Spleen (tissue), 11 donors: ENCODE results near the gene CCIN. TPM values are rescaled to one million over a fixed set of nuclear protein-coding genes. Genes with fewer than 3 reads are reported as not detected.

Source experiments
- DNase-seq: peaks from one replicate; pipeline ENCODE4 v3.0.0-alpha.2; 2020
- H3K27ac ChIP-seq, 8 donors: fragments of 200-600 bp; sonication (generic) in 7 of 8; 1 replicate in 4 of 8; 2 replicates in 4 of 8; pipeline versions ENCODE4 v1.5.0 to v1.8.0; 2016 to 2021; ENCODE audit warnings: inconsistent platforms in 4 of 8, mild to moderate bottlenecking in 4 of 8, moderate library complexity in 1 of 8
- H3K27me3 ChIP-seq, 7 donors: fragments of 200-600 bp; sonication (generic) in 6 of 7; replicated peaks in 1 of 7; 1 replicate in 4 of 7; 2 replicates in 3 of 7; pipeline versions ENCODE4 v1.5.0 to v1.8.0; 2016 to 2021; ENCODE audit warnings: inconsistent platforms in 3 of 7, mild to moderate bottlenecking in 1 of 7
- H3K36me3 ChIP-seq, 6 donors: fragments of 200-600 bp; sonication (generic) in 5 of 6; 1 replicate in 4 of 6; 2 replicates in 2 of 6; pipeline versions ENCODE4 v1.5.0 to v1.8.0; 2016 to 2021; ENCODE audit warnings: inconsistent platforms in 2 of 6
- H3K4me1 ChIP-seq, 6 donors: fragments of 200-600 bp; sonication (generic) in 5 of 6; 1 replicate in 3 of 6; 2 replicates in 3 of 6; pipeline versions ENCODE4 v1.5.0 to v1.8.0; 2016 to 2021; ENCODE audit warnings: inconsistent platforms in 3 of 6
- H3K4me3 ChIP-seq, 8 donors: fragments of 200-600 bp; sonication (generic) in 7 of 8; 1 replicate in 4 of 8; 2 replicates in 4 of 8; pipeline versions ENCODE4 v1.5.0 to v1.8.0; 2016 to 2021; ENCODE audit warnings: inconsistent platforms in 4 of 8, mild to moderate bottlenecking in 4 of 8, moderate library complexity in 2 of 8
- H3K9me3 ChIP-seq, 8 donors: fragments of 200-600 bp; sonication (generic) in 7 of 8; 1 replicate in 4 of 8; 2 replicates in 4 of 8; pipeline versions ENCODE4 v1.5.0 to v1.8.0; 2016 to 2021; ENCODE audit warnings: inconsistent platforms in 4 of 8
- CTCF ChIP-seq, 11 experiments: fragments of 200-600 bp in 7 of 11; fragments of 450-650 bp in 4 of 11; sonication (generic) in 4 of 11; IDR thresholded peaks in 8 of 11; conservative IDR thresholded peaks in 3 of 11; 1 replicate in 7 of 11; 2 replicates in 4 of 11; pipeline versions ENCODE4 v1.4.0 to v1.8.0; 2016 to 2021; ENCODE audit warnings: antibody characterized with exemption in 11 of 11, inconsistent platforms in 4 of 11, mild to moderate bottlenecking in 1 of 11
- POLR2A ChIP-seq, 3 donors: fragments of 450-650 bp; IDR thresholded peaks; one replicate each; pipeline ENCODE4 v1.5.1; 2017; ENCODE audit warnings: antibody characterized with exemption in 3 of 3, mild to moderate bottlenecking in 1 of 3
- POLR2AphosphoS5 ChIP-seq, 3 donors: sonication (generic); formaldehyde crosslinking; IDR thresholded peaks; one replicate each; pipeline ENCODE4 v1.5.1; 2017; ENCODE audit warnings: antibody characterized with exemption in 3 of 3
- WGBS, 5 donors: extraction: QIAGEN DNeasy Blood & Tissue Kit in 3 of 5; methylation state at CpG; one replicate each; pipeline versions ENCODE4 v1.1.5 to v1.1.7; 2013 to 2018; 5-methylcytosine and 5-hydroxymethylcytosine counted together
- intact Hi-C: fragments of 100-400 bp; cut with DNase I; formaldehyde crosslinking; loops from one replicate; pipeline ENCODE4 v1.15.0; 2023; ENCODE audit warnings: low total_unique reads
- polyA plus RNA-seq, 3 donors: library from polyadenylated mRNA; stranded (reverse); fragments of 200-250 nt; gene quantifications; one replicate each; pipeline ENCODE4 v1.2.1, GENCODE V29; 2013
- total RNA-seq, 7 donors: library from RNA; depleted of rRNA in 3 of 7; stranded (reverse); fragments of >200 nt in 3 of 7; fragmentation: NEBNext Ultra II Directional in 4 of 7; extraction: Animal tissue kit (Norgen Biotek cat#: 25700) in 4 of 7; gene quantifications; one replicate each; pipeline versions ENCODE4 v1.1.0 to v1.2.1, GENCODE V29; 2016 to 2021
- donor health status: healthy with polysubstance abuse.
- donor health status: DM: no; HTN: no; CAD: no; lungs with moderate emphysema.
- donor health status: DM: no; HTN: no; CAD: no.
- donor health status: Bipolar disorder and iron deficiency.
- donor health status: healthy.
- donor health status: DM: no; HTN: no; CAD: no.
- donor health status: DM: yes; HTN: yes; CAD: no.

The CCIN gene
- total and polyA plus RNA-seq, 10 donors: 0.03 to 1.0 (median 0.13) TPM; not detected in 3

- DNase-seq: peak; percentile 77
- WGBS, 5 donors: 79 to 87% (median 86%) methylated on average over 10 of the region's 10 CpGs
- Histone ChIP-seq H3K4me3 (peak overlapping the region in 1 of 8 donors; percentile 10), H3K27me3 (no peaks in the 10 kb centered on the region), H3K9me3 (peaks cover 0 to 9% (median 4%) of the 10 kb centered on the region in 8 donors), H3K36me3 (peaks cover 0 to 46% (median 0%) of the 10 kb centered on the region in 6 donors), H3K4me1 (peaks cover 64 to 79% (median 75%) of the 10 kb centered on the region in 6 donors), H3K27ac (peak overlapping the region in 6 of 8 donors; percentile 13 to 95 (median 93))
- TF ChIP-seq POLR2AphosphoS5 (IDR thresholded peaks at IDR 0.05) (no peak), POLR2A (IDR thresholded peaks at IDR 0.05) (no peak), CTCF (IDR thresholded peaks at IDR 0.05 in 8 of 11, conservative IDR thresholded peaks at IDR 0.05 in 3 of 11) (no peak)
- intact Hi-C loops: no loop called here
Observed at GRCh38 chr9:36152741-36153438, 16.3 kb upstream of the CCIN start.

- Histone ChIP-seq H3K27me3 (no peaks in the 10 kb centered on the region), H3K9me3 (peaks cover 0 to 9% (median 4%) of the 10 kb centered on the region in 8 donors), H3K4me1 (peaks cover 57 to 79% (median 71%) of the 10 kb centered on the region in 6 donors), H3K4me3 (peak overlapping the region in 1 of 8 donors; percentile 10), H3K27ac (peak overlapping the region in 6 of 8 donors; percentile 27 to 95 (median 93)), H3K36me3 (peaks cover 0 to 38% (median 0%) of the 10 kb centered on the region in 6 donors)
- intact Hi-C loops: no loop called here
- WGBS, 5 donors: 59 to 74% (median 69%) methylated on average over 9 of the region's 9 CpGs
- no peak for TF ChIP-seq POLR2AphosphoS5 (IDR thresholded peaks at IDR 0.05)
- TF ChIP-seq POLR2A (IDR thresholded peaks at IDR 0.05): no peak
- TF ChIP-seq CTCF (IDR thresholded peaks at IDR 0.05 in 8 of 11, conservative IDR thresholded peaks at IDR 0.05 in 3 of 11): no peak
- DNase-seq: peak; percentile 48
Observed at GRCh38 chr9:36153746-36154145, 15.4 kb upstream of the CCIN start.

- Histone ChIP-seq H3K9me3 (peaks cover 0 to 9% (median 4%) of the 10 kb centered on the region in 8 donors), H3K27ac (peak overlapping the region; percentile 27 to 95 (median 92)), H3K27me3 (no peaks in the 10 kb centered on the region), H3K4me1 (peaks cover 50 to 73% (median 64%) of the 10 kb centered on the region in 6 donors), H3K4me3 (peak overlapping the region in 1 of 8 donors; percentile 11), H3K36me3 (peaks cover 0 to 32% (median 0%) of the 10 kb centered on the region in 6 donors)
- DNase-seq: no peak
- intact Hi-C loops: no loop called here
- TF ChIP-seq POLR2AphosphoS5 (IDR thresholded peaks at IDR 0.05) (peak in 1 of 3 donors; percentile 44), CTCF (IDR thresholded peaks at IDR 0.05 in 8 of 11, conservative IDR thresholded peaks at IDR 0.05 in 3 of 11) (no peak), POLR2A (IDR thresholded peaks at IDR 0.05) (no peak)
- WGBS, 5 donors: 17 to 51% (median 22%) methylated on average over 11 of the region's 11 CpGs
Observed at GRCh38 chr9:36154331-36154952, 14.7 kb upstream of the CCIN start.

- TF ChIP-seq POLR2AphosphoS5 (IDR thresholded peaks at IDR 0.05): no peak
- no peak for TF ChIP-seq POLR2A (IDR thresholded peaks at IDR 0.05)
- TF ChIP-seq CTCF (IDR thresholded peaks at IDR 0.05 in 8 of 11, conservative IDR thresholded peaks at IDR 0.05 in 3 of 11): no peak
- Histone ChIP-seq H3K9me3 (peaks cover 0 to 9% (median 4%) of the 10 kb centered on the region in 8 donors), H3K27me3 (no peaks in the 10 kb centered on the region), H3K27ac (peak overlapping the region in 2 of 8 donors; percentile 93 to 95), H3K4me3 (no peak overlapping the region), H3K36me3 (peaks cover 0 to 39% (median 2%) of the 10 kb centered on the region in 6 donors), H3K4me1 (peaks cover 34 to 57% (median 47%) of the 10 kb centered on the region in 6 donors)
- DNase-seq: no peak
- WGBS, 5 donors: 91 to 97% (median 95%) methylated on average over 6 of the region's 6 CpGs
- intact Hi-C loops: no loop called here
Observed at GRCh38 chr9:36156116-36156515, 13.1 kb upstream of the CCIN start.
